ENCODE data around the gene BCKDHB.
"Not testable (repeated sequence)": the region's sequence is repeated elsewhere in the genome, so short reads cannot be mapped to it uniquely, and the experiment has no call there.

BCKDHB gene

DNA sequence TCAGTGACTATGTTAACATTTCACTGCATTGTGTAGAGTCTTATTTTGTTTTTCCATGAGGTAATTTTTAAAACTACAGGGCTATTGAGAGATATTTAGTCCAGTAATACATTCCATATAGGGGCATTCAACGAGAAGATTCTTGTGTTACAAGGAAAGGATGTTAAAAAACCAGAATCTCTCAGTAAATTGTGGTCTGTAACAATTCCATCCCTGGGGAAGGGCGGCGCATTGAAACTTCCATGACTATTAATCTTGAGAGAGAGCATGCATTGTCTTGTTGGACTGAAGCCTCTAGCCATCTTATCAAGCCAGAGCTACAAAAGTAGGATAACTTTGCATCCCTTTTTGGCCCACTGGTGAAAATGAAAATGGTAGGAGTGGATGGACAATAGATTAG, 119.7 kb downstream of the BCKDHB start:
- Histone ChIP-seq H3K27ac (ENCODE audit: low read length) (no peak overlapping the region), H3K36me3 (ENCODE audit: control insufficient read depth, insufficient read depth, low read length) (no peaks in the 10 kb centered on the region), H3K4me1 (ENCODE audit: control insufficient read depth, insufficient read depth, low read length) (no peaks in the 10 kb centered on the region), H3K27me3 (ENCODE audit: control insufficient read depth, insufficient read depth, low read length) (no peaks in the 10 kb centered on the region), H3K9me3 (ENCODE audit: control insufficient read depth, insufficient read depth, low read length) (no peaks in the 10 kb centered on the region), H3K4me3 (ENCODE audit: low read length) (no peak overlapping the region)
- WGBS (ENCODE audit: insufficient coverage, insufficient read length) = no CpG with 5 or more reads among the region's 3 CpGs
- DNase-seq (ENCODE audit: low read depth, low spot score) = no peak

DNA sequence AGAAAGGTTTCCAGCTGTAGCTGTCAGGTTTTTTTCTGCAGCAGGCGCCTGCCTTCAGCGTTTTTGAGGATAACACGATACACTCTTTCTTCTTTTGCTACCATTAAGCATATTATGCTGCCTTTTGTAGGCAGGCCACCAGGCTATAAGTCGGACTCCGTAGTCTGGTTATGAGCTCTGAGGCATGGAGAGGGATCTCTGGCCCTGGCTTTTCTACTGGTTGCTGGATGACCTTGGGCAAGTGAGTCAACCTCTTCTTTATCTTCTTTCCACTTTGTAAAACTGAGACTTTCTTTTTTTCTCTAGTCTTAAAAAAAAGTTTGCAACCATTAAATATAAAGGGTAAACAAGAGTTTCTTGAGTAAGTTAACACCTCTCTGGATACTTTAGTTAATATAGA, 120.2 kb downstream of the BCKDHB start:
- Histone ChIP-seq H3K27ac (ENCODE audit: low read length) (no peak overlapping the region), H3K27me3 (ENCODE audit: control insufficient read depth, insufficient read depth, low read length) (no peaks in the 10 kb centered on the region), H3K36me3 (ENCODE audit: control insufficient read depth, insufficient read depth, low read length) (no peaks in the 10 kb centered on the region), H3K9me3 (ENCODE audit: control insufficient read depth, insufficient read depth, low read length) (no peaks in the 10 kb centered on the region), H3K4me1 (ENCODE audit: control insufficient read depth, insufficient read depth, low read length) (no peaks in the 10 kb centered on the region), H3K4me3 (ENCODE audit: low read length) (no peak overlapping the region)
- no peak for DNase-seq (ENCODE audit: low read depth, low spot score)
- WGBS (ENCODE audit: insufficient coverage, insufficient read length) = no CpG with 5 or more reads among the region's 5 CpGs

- no peak for DNase-seq (ENCODE audit: low read depth, low spot score)
- WGBS (ENCODE audit: insufficient coverage, insufficient read length) = no CpG with 5 or more reads among the region's 2 CpGs
- no peak overlapping the region for H3K4me3 ChIP-seq (ENCODE audit: low read length)
- H3K36me3 ChIP-seq (ENCODE audit: control insufficient read depth, insufficient read depth, low read length) = no peaks in the 10 kb centered on the region
- H3K27me3 ChIP-seq (ENCODE audit: control insufficient read depth, insufficient read depth, low read length) = no peaks in the 10 kb centered on the region
- no peaks in the 10 kb centered on the region for H3K4me1 ChIP-seq (ENCODE audit: control insufficient read depth, insufficient read depth, low read length)
- H3K9me3 ChIP-seq (ENCODE audit: control insufficient read depth, insufficient read depth, low read length) = no peaks in the 10 kb centered on the region
- H3K27ac ChIP-seq (ENCODE audit: low read length) = no peak overlapping the region
Observed at GRCh38 chr6:80227545-80228105, 121.2 kb downstream of the BCKDHB start.

DNA sequence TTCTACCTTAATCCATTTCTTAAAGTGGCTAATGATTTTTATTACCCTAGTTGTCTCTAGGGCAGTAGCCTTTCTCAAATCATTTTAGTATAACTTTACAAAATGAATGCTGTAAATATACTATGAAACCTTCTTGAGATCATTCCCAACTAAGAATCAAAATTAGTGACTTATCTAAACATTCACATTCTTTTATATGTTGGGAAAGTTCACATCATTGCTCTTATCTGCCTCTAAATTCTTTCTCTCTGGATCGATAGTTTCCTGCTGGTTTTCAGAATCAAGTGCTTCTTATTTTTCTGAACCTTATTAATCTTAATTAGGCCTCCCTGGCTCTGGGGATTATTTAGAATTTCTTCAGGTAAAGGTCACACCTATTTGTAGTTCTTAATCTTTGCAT, 126.8 kb downstream of the BCKDHB start:
- no peaks in the 10 kb centered on the region for H3K4me1 ChIP-seq (ENCODE audit: control insufficient read depth, insufficient read depth, low read length)
- no peaks in the 10 kb centered on the region for H3K36me3 ChIP-seq (ENCODE audit: control insufficient read depth, insufficient read depth, low read length)
- no peak for DNase-seq (ENCODE audit: low read depth, low spot score)
- no CpG with 5 or more reads among the region's 1 CpG for WGBS (ENCODE audit: insufficient coverage, insufficient read length)
- H3K27me3 ChIP-seq (ENCODE audit: control insufficient read depth, insufficient read depth, low read length) = no peaks in the 10 kb centered on the region
- H3K27ac ChIP-seq (ENCODE audit: low read length) = no peak overlapping the region
- H3K4me3 ChIP-seq (ENCODE audit: low read length) = no peak overlapping the region
- no peaks in the 10 kb centered on the region for H3K9me3 ChIP-seq (ENCODE audit: control insufficient read depth, insufficient read depth, low read length)

- H3K27ac ChIP-seq (ENCODE audit: low read length) = no peak overlapping the region
- H3K4me3 ChIP-seq (ENCODE audit: low read length) = no peak overlapping the region
- H3K27me3 ChIP-seq (ENCODE audit: control insufficient read depth, insufficient read depth, low read length) = no peaks in the 10 kb centered on the region
- no peak for DNase-seq (ENCODE audit: low read depth, low spot score)
- no peaks in the 10 kb centered on the region for H3K36me3 ChIP-seq (ENCODE audit: control insufficient read depth, insufficient read depth, low read length)
- H3K9me3 ChIP-seq (ENCODE audit: control insufficient read depth, insufficient read depth, low read length) = no peaks in the 10 kb centered on the region
- no CpG with 5 or more reads among the region's 5 CpGs for WGBS (ENCODE audit: insufficient coverage, insufficient read length)
- no peaks in the 10 kb centered on the region for H3K4me1 ChIP-seq (ENCODE audit: control insufficient read depth, insufficient read depth, low read length)
Observed at GRCh38 chr6:80233958-80234357, 127.5 kb downstream of the BCKDHB start.

GRCh38 chr6:80234401-80234800, 127.9 kb downstream of the BCKDHB start:
- H3K27me3 ChIP-seq (ENCODE audit: control insufficient read depth, insufficient read depth, low read length) = no peaks in the 10 kb centered on the region
- no peaks in the 10 kb centered on the region for H3K9me3 ChIP-seq (ENCODE audit: control insufficient read depth, insufficient read depth, low read length)
- H3K27ac ChIP-seq (ENCODE audit: low read length) = no peak overlapping the region
- no peaks in the 10 kb centered on the region for H3K4me1 ChIP-seq (ENCODE audit: control insufficient read depth, insufficient read depth, low read length)
- no peak overlapping the region for H3K4me3 ChIP-seq (ENCODE audit: low read length)
- DNase-seq (ENCODE audit: low read depth, low spot score) = no peak
- WGBS (ENCODE audit: insufficient coverage, insufficient read length) = no CpG with 5 or more reads among the region's 2 CpGs
- no peaks in the 10 kb centered on the region for H3K36me3 ChIP-seq (ENCODE audit: control insufficient read depth, insufficient read depth, low read length)

DNA sequence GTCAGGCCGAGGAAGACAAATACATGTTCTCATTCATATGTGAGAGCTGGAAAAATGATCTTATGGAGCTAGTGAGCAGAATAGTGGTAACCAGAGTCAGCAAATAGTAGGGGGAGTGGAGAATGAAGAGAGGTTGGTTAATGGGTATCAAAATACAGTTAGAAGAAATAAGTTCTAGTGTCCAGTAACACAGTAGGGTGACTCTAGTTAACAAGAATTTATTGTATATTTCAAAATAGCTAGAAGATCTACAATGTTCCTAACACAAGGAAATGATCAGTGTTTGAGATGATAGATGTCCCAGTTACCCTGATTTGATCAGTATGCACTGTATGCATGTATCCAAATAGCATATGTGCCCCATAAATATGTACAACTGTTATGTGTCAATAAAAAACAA, 128.4 kb downstream of the BCKDHB start:
- Histone ChIP-seq H3K36me3 (ENCODE audit: control insufficient read depth, insufficient read depth, low read length) (no peaks in the 10 kb centered on the region), H3K9me3 (ENCODE audit: control insufficient read depth, insufficient read depth, low read length) (no peaks in the 10 kb centered on the region), H3K27me3 (ENCODE audit: control insufficient read depth, insufficient read depth, low read length) (no peaks in the 10 kb centered on the region), H3K27ac (ENCODE audit: low read length) (no peak overlapping the region), H3K4me3 (ENCODE audit: low read length) (no peak overlapping the region), H3K4me1 (ENCODE audit: control insufficient read depth, insufficient read depth, low read length) (no peaks in the 10 kb centered on the region)
- WGBS (ENCODE audit: insufficient coverage, insufficient read length) = no CpG with 5 or more reads among the region's 1 CpG
- no peak for DNase-seq (ENCODE audit: low read depth, low spot score)

DNA sequence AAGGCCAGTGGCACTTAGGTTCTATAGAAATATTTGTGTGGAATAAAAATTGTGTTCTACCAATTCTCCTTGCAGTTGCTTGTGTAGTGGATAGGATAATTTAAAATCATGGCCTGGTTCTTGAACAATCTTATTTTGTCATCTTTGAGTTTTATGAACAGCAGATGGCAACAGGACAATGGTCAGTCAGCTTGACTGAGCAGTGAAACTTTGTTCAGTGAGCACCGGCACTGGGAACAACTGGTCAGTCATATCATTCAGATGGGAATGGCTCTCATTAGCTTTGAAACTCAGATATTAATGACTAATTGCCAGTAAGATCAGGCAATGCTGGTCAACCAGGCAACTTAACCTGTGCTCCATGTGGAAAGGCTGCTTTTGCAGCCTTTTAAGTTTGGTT, 129.2 kb downstream of the BCKDHB start:
- Histone ChIP-seq H3K27ac (ENCODE audit: low read length) (no peak overlapping the region), H3K27me3 (ENCODE audit: control insufficient read depth, insufficient read depth, low read length) (no peaks in the 10 kb centered on the region), H3K4me1 (ENCODE audit: control insufficient read depth, insufficient read depth, low read length) (no peaks in the 10 kb centered on the region), H3K36me3 (ENCODE audit: control insufficient read depth, insufficient read depth, low read length) (no peaks in the 10 kb centered on the region), H3K4me3 (ENCODE audit: low read length) (no peak overlapping the region), H3K9me3 (ENCODE audit: control insufficient read depth, insufficient read depth, low read length) (no peaks in the 10 kb centered on the region)
- no CpG with 5 or more reads among the region's 1 CpG for WGBS (ENCODE audit: insufficient coverage, insufficient read length)
- DNase-seq (ENCODE audit: low read depth, low spot score) = no peak

DNA sequence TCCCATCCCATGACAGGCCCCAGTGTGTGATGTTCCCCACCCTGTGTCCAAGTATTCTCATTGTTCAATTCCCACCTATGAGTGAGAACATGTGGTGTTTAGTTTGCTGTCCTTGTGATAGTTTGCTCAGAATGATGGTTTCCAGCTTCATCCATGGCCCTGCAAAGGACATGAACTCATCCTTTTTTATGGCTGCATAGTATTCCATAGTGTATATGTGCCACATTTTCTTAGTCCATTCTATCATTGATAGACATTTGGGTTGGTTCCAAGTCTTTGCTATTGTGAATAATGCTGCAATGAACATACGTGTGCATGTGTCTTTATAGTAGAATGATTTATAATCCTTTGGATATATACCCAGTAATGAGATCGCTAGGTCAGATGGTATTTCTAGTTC, 132.3 kb downstream of the BCKDHB start:
- WGBS (ENCODE audit: insufficient coverage, insufficient read length) = no CpG with 5 or more reads among the region's 2 CpGs
- not testable (repeated sequence) for H3K36me3 ChIP-seq (ENCODE audit: control insufficient read depth, insufficient read depth, low read length); H3K27me3 ChIP-seq (ENCODE audit: control insufficient read depth, insufficient read depth, low read length); H3K4me3 ChIP-seq (ENCODE audit: low read length); H3K9me3 ChIP-seq (ENCODE audit: control insufficient read depth, insufficient read depth, low read length); H3K4me1 ChIP-seq (ENCODE audit: control insufficient read depth, insufficient read depth, low read length); DNase-seq (ENCODE audit: low read depth, low spot score); H3K27ac ChIP-seq (ENCODE audit: low read length)

GRCh38 chr6:80245043-80245442, 138.6 kb downstream of the BCKDHB start:
- WGBS (ENCODE audit: insufficient coverage, insufficient read length) = no CpG with 5 or more reads among the region's 2 CpGs
- Histone ChIP-seq H3K36me3 (ENCODE audit: control insufficient read depth, insufficient read depth, low read length) (no peaks in the 10 kb centered on the region), H3K27ac (ENCODE audit: low read length) (no peak overlapping the region)

GRCh38 chr6:80249897-80250296, 143.4 kb downstream of the BCKDHB start:
- H3K27ac ChIP-seq (ENCODE audit: low read length) = no peak overlapping the region
- DNase-seq (ENCODE audit: low read depth, low spot score) = no peak
- no peaks in the 10 kb centered on the region for H3K36me3 ChIP-seq (ENCODE audit: control insufficient read depth, insufficient read depth, low read length)
- no peaks in the 10 kb centered on the region for H3K27me3 ChIP-seq (ENCODE audit: control insufficient read depth, insufficient read depth, low read length)
- no peaks in the 10 kb centered on the region for H3K9me3 ChIP-seq (ENCODE audit: control insufficient read depth, insufficient read depth, low read length)
- no peaks in the 10 kb centered on the region for H3K4me1 ChIP-seq (ENCODE audit: control insufficient read depth, insufficient read depth, low read length)
- WGBS (ENCODE audit: insufficient coverage, insufficient read length) = no CpG with 5 or more reads among the region's 1 CpG
- H3K4me3 ChIP-seq (ENCODE audit: low read length) = no peak overlapping the region

More at GRCh38 chr6:80245043-80245442, 138.6 kb downstream of the BCKDHB start:
- H3K4me3 ChIP-seq (ENCODE audit: low read length) = no peak overlapping the region
- DNase-seq (ENCODE audit: low read depth, low spot score) = no peak
- H3K27me3 ChIP-seq (ENCODE audit: control insufficient read depth, insufficient read depth, low read length) = no peaks in the 10 kb centered on the region
- no peaks in the 10 kb centered on the region for H3K9me3 ChIP-seq (ENCODE audit: control insufficient read depth, insufficient read depth, low read length)
- H3K4me1 ChIP-seq (ENCODE audit: control insufficient read depth, insufficient read depth, low read length) = no peaks in the 10 kb centered on the region
